Body of pancreas (tissue), 4 donors: ENCODE measurements around the gene PTP4A2. TPM values are rescaled to one million over a fixed set of nuclear protein-coding genes. Genes with fewer than 3 reads are reported as not detected.
"Not testable (repeated sequence)": the region's sequence is repeated elsewhere in the genome, so short reads cannot be mapped to it uniquely, and the experiment has no call there.

Source experiments
- ATAC-seq: fragments of 150-250 bp; one replicate; pipeline ENCODE4 v1.9.1; 2016
- DNase-seq, 4 donors: peaks; one replicate each; pipeline ENCODE4 v3.0.0-alpha.2; 2019
- H3K27ac ChIP-seq, 4 donors: fragments of 200-600 bp; sonication (generic); 1 replicate in 3 of 4; 2 replicates in 1 of 4; pipeline versions ENCODE4 v1.5.1 to v1.6.1; 2016 to 2019; ENCODE audit warnings: mild to moderate bottlenecking in 1 of 4, mixed read lengths in 1 of 4, moderate library complexity in 1 of 4
- H3K27me3 ChIP-seq, 2 donors: fragments of 200-600 bp; sonication (generic); one replicate each; pipeline ENCODE4 v1.6.0; 2016; ENCODE audit warnings: mild to moderate bottlenecking in 1 of 2
- H3K36me3 ChIP-seq, 2 donors: fragments of 200-600 bp; sonication (generic); replicated peaks in 1 of 2; 2 replicates each; pipeline ENCODE4 v1.5.1; 2016; ENCODE audit warnings: low read depth in 2 of 2; ENCODE audit not compliant: insufficient read depth in 1 of 2
- H3K4me1 ChIP-seq: fragments of 200-600 bp; sonication (generic); one replicate; pipeline ENCODE4 v1.6.0; 2016
- H3K4me3 ChIP-seq, 2 donors: fragments of 200-600 bp; sonication (generic); 1 replicate in 1 of 2; 2 replicates in 1 of 2; pipeline ENCODE4 v1.5.1; 2016 to 2019
- H3K9me3 ChIP-seq, 3 donors: fragments of 200-600 bp; sonication (generic); 1 replicate in 2 of 3; 2 replicates in 1 of 3; pipeline ENCODE4 v1.5.1; 2016
- POLR2A ChIP-seq, 3 donors: fragments of 450-650 bp; IDR thresholded peaks; one replicate each; pipeline ENCODE4 v1.6.1; 2016; ENCODE audit warnings: antibody characterized with exemption in 3 of 3, mild to moderate bottlenecking in 2 of 3
- WGBS, 2 donors: methylation state at CpG; one replicate each; pipeline ENCODE4 v1.1.5; 2017; 5-methylcytosine and 5-hydroxymethylcytosine counted together
- intact Hi-C: fragments of 100-400 bp; cut with DNase I; formaldehyde crosslinking; loops from one replicate; pipeline ENCODE4 v1.15.1; 2023
- total RNA-seq, 2 donors: library from RNA; depleted of rRNA; stranded (reverse); fragments of >200 nt; gene quantifications; one replicate each; pipeline ENCODE4 v1.1.0, GENCODE V29; 2016
- TF ChIP-seq, protein P1 (sequence below), 7 experiments: fragments of 450-650 bp in 4 of 7; fragments of 200-600 bp in 3 of 7; sonication (generic) in 3 of 7; IDR thresholded peaks; one replicate each; pipeline ENCODE4 v1.5.1; 2016 to 2019; ENCODE audit warnings: antibody characterized with exemption in 7 of 7

PTP4A2 gene
- total RNA-seq, 2 donors from 2014 or later, result 79.6 to 103 TPM

DNA sequence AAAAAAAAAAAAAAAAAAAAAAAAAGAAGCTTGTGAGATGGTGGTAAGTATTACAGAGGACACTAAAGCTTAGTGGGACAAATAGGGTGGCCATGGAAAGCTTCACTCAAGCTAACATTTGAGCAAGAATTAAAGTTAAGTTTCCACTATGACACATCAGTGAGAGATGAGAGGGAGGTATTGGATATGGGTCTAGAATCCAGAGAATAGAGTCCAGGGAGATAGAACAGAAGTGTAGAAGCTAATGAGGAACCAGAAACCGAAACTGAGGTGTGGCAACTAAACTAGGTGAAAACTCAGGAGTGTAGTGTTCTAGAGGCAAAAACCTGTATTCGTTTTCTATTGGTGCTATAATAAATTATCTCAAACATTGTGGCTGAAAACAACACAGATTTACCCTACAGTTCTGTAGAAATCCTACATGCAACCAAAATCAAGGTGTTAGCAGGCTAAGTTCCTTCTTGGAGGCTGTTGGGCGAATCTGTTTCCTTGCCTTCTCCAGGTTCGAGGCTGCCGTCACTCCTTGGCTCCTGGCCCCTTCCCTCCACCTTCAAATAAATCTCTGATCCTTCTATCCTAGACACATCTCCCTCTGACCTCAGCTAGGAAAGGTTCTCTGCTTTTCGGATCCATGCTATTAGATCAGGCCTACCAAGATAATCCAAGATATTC, 36.2 kb downstream of the PTP4A2 start:
- Histone ChIP-seq H3K27ac (no peak overlapping the region), H3K36me3 (peaks cover 0 to 1% of the 10 kb centered on the region in 2 donors), H3K9me3 (no peaks in the 10 kb centered on the region), H3K27me3 (no peaks in the 10 kb centered on the region), H3K4me3 (no peak overlapping the region), H3K4me1 (no peaks in the 10 kb centered on the region)
- ATAC-seq (no peak), DNase-seq (no peak)
- no peak for TF ChIP-seq POLR2A (IDR thresholded peaks at IDR 0.05)
- TF ChIP-seq, protein P1, sequence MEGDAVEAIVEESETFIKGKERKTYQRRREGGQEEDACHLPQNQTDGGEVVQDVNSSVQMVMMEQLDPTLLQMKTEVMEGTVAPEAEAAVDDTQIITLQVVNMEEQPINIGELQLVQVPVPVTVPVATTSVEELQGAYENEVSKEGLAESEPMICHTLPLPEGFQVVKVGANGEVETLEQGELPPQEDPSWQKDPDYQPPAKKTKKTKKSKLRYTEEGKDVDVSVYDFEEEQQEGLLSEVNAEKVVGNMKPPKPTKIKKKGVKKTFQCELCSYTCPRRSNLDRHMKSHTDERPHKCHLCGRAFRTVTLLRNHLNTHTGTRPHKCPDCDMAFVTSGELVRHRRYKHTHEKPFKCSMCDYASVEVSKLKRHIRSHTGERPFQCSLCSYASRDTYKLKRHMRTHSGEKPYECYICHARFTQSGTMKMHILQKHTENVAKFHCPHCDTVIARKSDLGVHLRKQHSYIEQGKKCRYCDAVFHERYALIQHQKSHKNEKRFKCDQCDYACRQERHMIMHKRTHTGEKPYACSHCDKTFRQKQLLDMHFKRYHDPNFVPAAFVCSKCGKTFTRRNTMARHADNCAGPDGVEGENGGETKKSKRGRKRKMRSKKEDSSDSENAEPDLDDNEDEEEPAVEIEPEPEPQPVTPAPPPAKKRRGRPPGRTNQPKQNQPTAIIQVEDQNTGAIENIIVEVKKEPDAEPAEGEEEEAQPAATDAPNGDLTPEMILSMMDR (IDR thresholded peaks at IDR 0.05), result no peak
- intact Hi-C loops, result no loop called here
- 90 to 95% methylated on average over 6 of the region's 6 CpGs for WGBS, 2 donors

DNA sequence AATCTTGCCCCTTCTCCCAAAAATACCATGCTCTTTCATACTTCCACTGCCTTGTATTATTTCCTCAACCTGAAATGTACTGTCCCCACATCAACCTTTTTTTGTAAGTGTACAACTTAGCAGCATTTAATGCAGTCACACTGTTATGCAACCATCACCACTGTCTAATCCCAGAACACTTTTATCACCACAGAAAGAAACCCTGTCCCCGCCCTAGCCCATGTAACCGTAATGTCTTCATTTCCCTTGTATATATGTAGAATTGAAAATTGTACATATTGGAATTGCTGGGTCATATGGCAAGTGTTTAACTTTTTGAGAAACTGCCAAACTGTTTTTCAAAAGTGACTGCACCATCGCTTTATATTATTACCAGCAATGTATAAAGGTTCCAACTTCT, 37.4 kb downstream of the PTP4A2 start:
- Histone ChIP-seq H3K4me3 (no peak overlapping the region), H3K9me3 (no peaks in the 10 kb centered on the region), H3K36me3 (no peaks in the 10 kb centered on the region), H3K4me1 (no peaks in the 10 kb centered on the region), H3K27me3 (no peaks in the 10 kb centered on the region), H3K27ac (no peak overlapping the region)
- intact Hi-C loops, result no loop called here
- ATAC-seq, result no peak
- 84 to 91% methylated on average over 3 of the region's 3 CpGs for whole genome bisulfite sequencing, 2 donors
- DNase-seq, result no peak
- TF ChIP-seq, protein P1 (IDR thresholded peaks at IDR 0.05), result no peak
- TF ChIP-seq POLR2A (IDR thresholded peaks at IDR 0.05), result no peak

DNA sequence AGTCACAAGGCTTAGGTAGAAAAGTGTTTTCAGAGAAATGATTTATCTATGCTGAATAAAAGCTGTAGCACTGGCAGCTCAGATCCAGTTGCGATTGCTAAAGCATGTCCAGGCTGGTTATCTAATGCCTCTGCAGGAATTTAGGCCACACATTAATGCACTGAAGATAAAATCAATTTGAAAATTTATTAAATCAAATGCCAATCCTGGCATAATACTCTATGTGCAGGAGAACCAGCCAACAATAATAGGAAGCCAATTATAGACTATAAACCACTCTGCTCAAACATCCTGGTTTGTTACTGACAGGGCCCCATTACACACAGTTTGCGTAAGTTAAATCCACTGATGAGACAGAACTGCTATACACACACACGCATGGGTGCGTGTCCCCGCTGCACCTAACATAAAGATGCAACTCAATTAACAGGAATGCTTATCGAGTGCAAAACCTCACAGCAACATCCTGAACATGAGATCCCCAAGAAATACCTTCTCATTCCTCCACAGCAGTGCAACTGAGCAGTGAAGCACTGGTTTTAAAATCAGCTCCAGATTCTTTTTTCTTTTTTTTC, 40.6 kb downstream of the PTP4A2 start:
- H3K9me3 ChIP-seq, result no peaks in the 10 kb centered on the region
- H3K4me3 ChIP-seq, result no peak overlapping the region
- H3K27ac ChIP-seq, result no peak overlapping the region
- TF ChIP-seq POLR2A (IDR thresholded peaks at IDR 0.05), result no peak
- TF ChIP-seq, protein P1 (IDR thresholded peaks at IDR 0.05), result no peak
- H3K27me3 ChIP-seq, result no peaks in the 10 kb centered on the region
- DNase-seq (no peak), ATAC-seq (no peak)
- intact Hi-C loops, result no loop called here
- no peaks in the 10 kb centered on the region for H3K4me1 ChIP-seq
- H3K36me3 ChIP-seq, result no peaks in the 10 kb centered on the region
- 83% methylated on average over 6 of the region's 6 CpGs for WGBS, 2 donors

DNA sequence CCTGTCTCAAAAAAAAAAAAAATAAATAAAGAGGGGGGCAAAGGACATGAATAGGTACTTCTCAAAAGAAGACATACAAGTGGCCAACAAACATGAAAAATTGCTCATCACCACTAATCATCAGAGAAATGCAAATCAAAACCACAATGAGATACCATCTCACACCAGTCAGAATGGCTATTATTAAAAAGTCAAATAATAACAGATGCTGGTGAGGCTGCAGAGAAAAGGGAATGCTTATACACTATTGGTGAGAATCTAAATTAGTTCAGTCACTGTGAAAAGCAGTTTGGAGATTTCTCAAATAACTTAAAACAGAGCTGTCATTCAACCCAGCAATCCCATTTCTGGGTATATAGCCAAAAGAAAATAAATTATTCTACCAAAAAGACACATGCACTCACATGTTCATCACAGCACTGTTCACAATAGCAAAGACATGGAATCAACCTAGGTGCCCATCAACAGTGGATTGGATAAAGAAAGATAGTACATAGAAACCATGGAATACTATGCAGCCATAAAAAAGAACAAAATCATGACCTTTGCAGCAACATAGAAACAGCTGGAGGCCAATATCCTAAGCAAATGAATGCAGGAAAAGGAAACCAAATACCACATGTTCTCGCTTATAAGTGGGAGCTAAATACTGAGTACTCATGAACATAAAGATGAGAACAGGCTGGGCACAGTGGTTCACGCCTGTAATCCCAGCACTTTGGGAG, 42.5 kb downstream of the PTP4A2 start:
- ATAC-seq, intact Hi-C loops, H3K36me3 ChIP-seq, H3K4me3 ChIP-seq, H3K27me3 ChIP-seq, H3K9me3 ChIP-seq, DNase-seq, H3K27ac ChIP-seq, H3K4me1 ChIP-seq: not testable (repeated sequence)
- WGBS, 2 donors, result 100% methylated on average over 2 of the region's 2 CpGs

DNA sequence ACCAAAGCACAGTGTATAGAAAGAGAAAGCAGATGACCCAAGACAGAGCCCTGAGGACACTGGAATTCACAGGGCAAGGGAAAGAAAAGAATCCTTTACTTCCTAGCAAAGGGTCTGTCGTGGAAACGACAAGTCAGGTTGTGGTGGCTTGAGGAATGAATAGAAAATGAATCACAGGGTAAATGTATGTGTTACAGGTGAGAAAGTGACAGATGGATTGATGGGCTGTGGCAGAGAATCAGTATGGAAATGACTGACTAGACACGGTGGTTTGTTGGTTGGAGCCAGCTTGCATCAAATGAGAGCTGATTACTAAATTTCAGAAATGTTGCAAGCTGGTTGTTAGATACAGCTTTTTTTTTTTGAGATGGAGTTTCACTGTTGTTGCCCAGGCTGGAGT, 46.9 kb downstream of the PTP4A2 start:
- no peaks in the 10 kb centered on the region for H3K9me3 ChIP-seq
- H3K27me3 ChIP-seq, result no peaks in the 10 kb centered on the region
- no peak for ATAC-seq
- no peak overlapping the region for H3K27ac ChIP-seq
- TF ChIP-seq POLR2A (IDR thresholded peaks at IDR 0.05), result no peak
- TF ChIP-seq, protein P1 (IDR thresholded peaks at IDR 0.05), result no peak
- no peak overlapping the region for H3K4me3 ChIP-seq
- WGBS, 2 donors, result 68 to 80% methylated on average over 3 of the region's 3 CpGs
- no peak for DNase-seq
- intact Hi-C loops, result no loop called here
- no peaks in the 10 kb centered on the region for H3K36me3 ChIP-seq
- peaks cover 8% of the 10 kb centered on the region for H3K4me1 ChIP-seq
